ENCODE data around the gene NAA38. TPM values are rescaled to one million over a fixed set of nuclear protein-coding genes. Genes with fewer than 3 reads are reported as not detected.

The NAA38 gene
- total and polyA plus RNA-seq, 2 experiments from 2014 or later, result 17.1 to 74.8 TPM

- Mint-ChIP-seq H3K27me3 (ENCODE audit: insufficient read depth, low read depth, poor library complexity) (no peaks in the 10 kb centered on the region), H3K9me3 (no peaks in the 10 kb centered on the region), H3K4me3 (no peak overlapping the region; the same call in 2 of the 3 replicates), H3K27ac (no peak overlapping the region; the same call in 1 of the 2 replicates), H3K36me3 (ENCODE audit: low read depth) (peaks cover 9% of the 10 kb centered on the region), H3K4me1 (peaks cover under 1% of the 10 kb centered on the region)
- Histone ChIP-seq H3K27me3 (ENCODE audit: insufficient read depth) (no peaks in the 10 kb centered on the region), H4K20me1 (replicated peaks; ENCODE audit: insufficient read depth) (no peaks in the 10 kb centered on the region; the same call in 1 of the 2 replicates), H3K36me3 (ENCODE audit: insufficient read depth) (no peaks in the 10 kb centered on the region), H3K79me2 (replicated peaks; ENCODE audit: insufficient read depth) (no peaks in the 10 kb centered on the region), H3K9me2 (ENCODE audit: insufficient read depth) (no peaks in the 10 kb centered on the region), H3K4me1 (ENCODE audit: insufficient read depth) (peaks cover under 1% of the 10 kb centered on the region; the same call in 1 of the 2 replicates), H3K4me2 (no peak overlapping the region), H2AFZ (no peak overlapping the region), H3F3A (replicated peaks; ENCODE audit: low read depth) (no peaks in the 10 kb centered on the region), H3K4me3 (no peak overlapping the region), H3K27ac (ENCODE audit: low read depth) (no peak overlapping the region)
- no peak for TF ChIP-seq ZNF114 (CRISPR knock-in tag; IDR thresholded peaks at IDR 0.05)
- no peak for TF ChIP-seq JUNB (IDR thresholded peaks at IDR 0.05; ENCODE audit: unreplicated experiment)
- TF ChIP-seq POLR2AphosphoS5 (IDR thresholded peaks at IDR 0.05; ENCODE audit: low read depth), result no peak
- TF ChIP-seq EZH2 (IDR thresholded peaks at IDR 0.05; ENCODE audit: low read depth, unreplicated experiment), result no peak
- TF ChIP-seq ZNF462 (CRISPR knock-in tag; IDR thresholded peaks at IDR 0.05), result no peak
- TF ChIP-seq ZNF331 (CRISPR knock-in tag; IDR thresholded peaks at IDR 0.05; ENCODE audit: low read depth), result no peak
- no peak for TF ChIP-seq STAT1 (IDR thresholded peaks at IDR 0.05; ENCODE audit: unreplicated experiment)
- no peak for TF ChIP-seq ETS1 (IDR thresholded peaks at IDR 0.05)
- no peak for TF ChIP-seq REST (IDR thresholded peaks at IDR 0.05; ENCODE audit: unreplicated experiment)
- no peak for TF ChIP-seq EZH2phosphoT487 (IDR thresholded peaks at IDR 0.05; ENCODE audit: unreplicated experiment)
- TF ChIP-seq CTCF (conservative IDR thresholded peaks at IDR 0.05; ENCODE audit: low read depth in 2 of 2), result no peak
- TF ChIP-seq CREB1 (CRISPR knock-in tag; IDR thresholded peaks at IDR 0.05; ENCODE audit: low read depth), result no peak
- no peak for TF ChIP-seq NANOG (IDR thresholded peaks at IDR 0.05; ENCODE audit: borderline replicate concordance)
- ATAC-seq (no peak), DNase-seq (ENCODE audit: low spot score) (no peak)
Observed at GRCh38 chr17:7867881-7868329, 10.5 kb upstream of the NAA38 start.
